ENCODE results near the gene KCTD15. TPM values are rescaled to one million over a fixed set of nuclear protein-coding genes. Genes with fewer than 3 reads are reported as not detected.

KCTD15 gene
- total and polyA plus RNA-seq, 2 donors (not counting 3 experiments of a cell fraction or from before 2014, with no cell fraction given): 49.5 to 51.8 TPM

DNA sequence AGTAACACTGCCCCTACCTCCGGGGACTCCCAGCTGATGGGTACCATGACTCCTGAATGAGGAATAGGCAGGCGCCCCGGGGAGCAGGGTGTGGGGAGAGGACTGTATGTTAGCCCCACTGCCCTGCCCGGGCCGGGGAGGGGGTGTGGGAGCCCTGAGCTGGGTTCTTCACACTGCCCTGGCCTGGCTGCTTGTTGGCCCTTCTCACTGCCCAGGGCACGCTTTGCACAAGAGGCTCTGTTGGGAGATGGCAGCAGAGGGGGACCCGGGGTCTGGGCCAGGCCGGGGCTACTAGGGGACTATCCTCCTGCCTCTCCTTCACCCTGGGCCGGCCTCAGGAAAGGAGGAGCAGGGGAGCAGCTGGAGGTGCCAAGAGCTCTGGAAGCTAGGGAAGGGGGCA lies 19.3 kb upstream of the KCTD15 start:
- Histone ChIP-seq H3K27ac (ENCODE audit: insufficient read depth, low read depth, low read length) (no peak overlapping the region), H4K20me1 (replicated peaks; ENCODE audit: control insufficient read depth, extremely low read depth, insufficient read depth, low read length) (no peaks in the 10 kb centered on the region), H3K9me3 (replicated peaks; ENCODE audit: control insufficient read depth, insufficient read depth, low read length) (no peaks in the 10 kb centered on the region), H3K4me3 (replicated peaks in 1 of 3; ENCODE audit: insufficient read depth in 1 of 3, low read depth in 1 of 3, low read length in 3 of 3) (no peak overlapping the region), H3K79me2 (ENCODE audit: control insufficient read depth, insufficient read depth, low read length) (no peaks in the 10 kb centered on the region), H3K4me1 (ENCODE audit: control insufficient read depth, extremely low read depth, insufficient read depth, low read length) (peaks cover 6% of the 10 kb centered on the region), H3K4me2 (ENCODE audit: insufficient read depth, low read length) (no peak overlapping the region), H2AFZ (ENCODE audit: low read depth, low read length) (no peak overlapping the region), H3K9ac (replicated peaks; ENCODE audit: extremely low read depth, insufficient read depth, low read length) (no peak overlapping the region), H3K36me3 (ENCODE audit: control insufficient read depth in 2 of 2, extremely low read depth in 1 of 2, insufficient read depth in 2 of 2, low read length in 2 of 2) (no peaks in the 10 kb centered on the region), H3K9me1 (replicated peaks; ENCODE audit: control insufficient read depth, extremely low read depth, insufficient read depth, low read length) (no peaks in the 10 kb centered on the region), H3K27me3 (ENCODE audit: control insufficient read depth in 2 of 2, insufficient read depth in 2 of 2, low read length in 2 of 2) (peaks cover 0 to 4% of the 10 kb centered on the region in 2 experiments)
- TF ChIP-seq MYC (IDR thresholded peaks at IDR 0.05; ENCODE audit: low read depth, low read length) (no peak), POLR2AphosphoS5 (IDR thresholded peaks at IDR 0.05; ENCODE audit: insufficient read depth, low read depth, low read length) (no peak), GATA2 (IDR thresholded peaks at IDR 0.05; ENCODE audit: insufficient read depth, insufficient read length, low read depth, low read length) (no peak), CTCF (IDR thresholded peaks at IDR 0.05; ENCODE audit: extremely low read depth in 1 of 2, insufficient read depth in 1 of 2, low read depth in 1 of 2, low read length in 2 of 2) (no peak), POLR2A (IDR thresholded peaks at IDR 0.05; ENCODE audit: low read depth, low read length) (no peak), EZH2 (IDR thresholded peaks at IDR 0.05; ENCODE audit: borderline replicate concordance, low read depth, low read length, severe bottlenecking) (no peak), JUN (IDR thresholded peaks at IDR 0.05; ENCODE audit: borderline replicate concordance, insufficient read depth, insufficient read length, low read depth) (no peak), FOS (IDR thresholded peaks at IDR 0.05; ENCODE audit: borderline replicate concordance, insufficient read depth, low read length) (no peak)
- TF ChIP-seq, protein P1, sequence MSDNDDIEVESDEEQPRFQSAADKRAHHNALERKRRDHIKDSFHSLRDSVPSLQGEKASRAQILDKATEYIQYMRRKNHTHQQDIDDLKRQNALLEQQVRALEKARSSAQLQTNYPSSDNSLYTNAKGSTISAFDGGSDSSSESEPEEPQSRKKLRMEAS (IDR thresholded peaks at IDR 0.05; ENCODE audit: insufficient read depth, insufficient read length): no peak
- dilution Hi-C loops (cut with MboI; ENCODE audit: extremely low pct_ligation_motif_present, low sequenced_read_pairs): no loop called here
- no TSS peak for BruUV-seq (replicated peaks)
- FAIRE-seq (no peak), DNase-seq (ENCODE audit: low read depth, low spot score) (no peak)
- CTCF ChIA-PET: interaction anchor here (0.6 to 6.2 kb wide), 94 partner anchors 9 to 600 kb away, joined by 3 to 387 read pairs (median 5); partner anchors contain the start of genes CEBPA, KCTD15, LSM14A and PEPD
- intact Hi-C loops (cut with micrococcal nuclease): no loop called here
- POLR2A ChIA-PET: no interaction called here
